Measurements from ENCODE around the gene PLEKHB2. TPM values are rescaled to one million over a fixed set of nuclear protein-coding genes. Genes with fewer than 3 reads are reported as not detected.

Gene PLEKHB2
- total and polyA plus RNA-seq, 2 of the 8 experiments (the other 6 are each of a cell fraction or from before 2014, with no cell fraction given), result 42.4 to 54.8 TPM

- FAIRE-seq, result no peak
- WGBS, 2 experiments (ENCODE audit: extremely low coverage in 1 of 2, insufficient coverage in 1 of 2, insufficient read length in 1 of 2, insufficient replicate concordance in 2 of 2, low coverage in 1 of 2, low lambda C conversion rate in 2 of 2, missing lambda C conversion rate in 1 of 2), result 76% methylated on average over 4 of the region's 4 CpGs; no CpG with 5 or more reads in 1 of the 2 experiments
- H4K91ac ChIP-seq (replicated peaks; ENCODE audit: insufficient read length, low read length), result no peak overlapping the region
- peaks cover 16 to 67% (median 39%) of the 10 kb centered on the region in 4 experiments; a peak in 7 of 8 replicates for H3K36me3 ChIP-seq (ENCODE audit: control insufficient read depth in 2 of 4, insufficient read depth in 4 of 4, low read length in 3 of 4)
- peaks cover 13% of the 10 kb centered on the region for H3K79me1 ChIP-seq (ENCODE audit: low read depth, low read length)
- CTCF ChIA-PET (ENCODE audit: partially characterized antibody), result interaction anchor here (0.6 kb wide), 1 partner anchor 345 kb away, joined by 3 read pairs; no protein-coding TSS in a partner anchor
- no peak overlapping the region for H2BK12ac ChIP-seq (ENCODE audit: low read depth, low read length)
- no peak overlapping the region for H3K4me3 ChIP-seq (ENCODE audit: extremely low read depth in 1 of 4, insufficient read depth in 2 of 4, low read depth in 3 of 4, low read length in 4 of 4)
- H3K27me3 ChIP-seq (replicated peaks in 1 of 4; ENCODE audit: control insufficient read depth in 3 of 4, extremely low read depth in 1 of 4, insufficient read depth in 3 of 4, low read length in 3 of 4), result no peaks in the 10 kb centered on the region
- no peak overlapping the region for H3K9ac ChIP-seq (replicated peaks in 1 of 4; ENCODE audit: extremely low read depth in 1 of 4, low read depth in 3 of 4, low read length in 3 of 4)
- H4K20me1 ChIP-seq (replicated peaks in 1 of 2; ENCODE audit: control insufficient read depth in 1 of 2, insufficient read depth in 2 of 2, low read length in 2 of 2), result peaks cover 15 to 27% of the 10 kb centered on the region in 2 experiments
- H3K9me3 ChIP-seq (ENCODE audit: insufficient read depth in 2 of 2, low read depth in 1 of 2, low read length in 1 of 2), result no peaks in the 10 kb centered on the region
- no peak overlapping the region for H3K14ac ChIP-seq (ENCODE audit: insufficient read length)
- H4K5ac ChIP-seq (ENCODE audit: insufficient read length, low read depth, low read length), result no peak overlapping the region
- no peak overlapping the region for H3K23ac ChIP-seq (ENCODE audit: insufficient read length)
- no peak overlapping the region for H2BK20ac ChIP-seq (ENCODE audit: low read length)
- 0 out of 2 replicates have a peak, but pooled peaks cover 2% of the 10 kb centered on the region for H3K23me2 ChIP-seq (ENCODE audit: low read depth, low read length)
- no peak overlapping the region for H3K18ac ChIP-seq (ENCODE audit: extremely low read depth, low read length)
- H4K8ac ChIP-seq (ENCODE audit: extremely low read depth, insufficient read depth, low read length), result no peak overlapping the region; the same call in 1 of the 2 replicates
- H3K56ac ChIP-seq (replicated peaks; ENCODE audit: insufficient read length, low read depth, low read length), result no peak overlapping the region
- no peak overlapping the region for H2AFZ ChIP-seq (ENCODE audit: low read length)
- peaks cover 0 to 13% (median 6%) of the 10 kb centered on the region in 4 experiments; a peak in 4 of 7 replicates for H3K4me1 ChIP-seq (replicated peaks in 1 of 4; ENCODE audit: control insufficient read depth in 3 of 4, insufficient read depth in 4 of 4, low read length in 3 of 4)
- H3K4ac ChIP-seq (replicated peaks; ENCODE audit: insufficient read length, low read depth, low read length), result no peak overlapping the region
- POLR2A ChIA-PET (ENCODE audit: partially characterized antibody), result interaction anchor here (1.0 to 5.9 kb wide), 3 partner anchors 10 to 21 kb away, joined by 4 to 34 read pairs (median 6); partner anchors contain the start of gene FAM168B
- DNase-seq (ENCODE audit: low read depth in 1 of 2, low spot score in 2 of 2), result no peak
- H2AK5ac ChIP-seq (ENCODE audit: low read depth, low read length), result no peak overlapping the region
- no peak overlapping the region for H2BK5ac ChIP-seq (ENCODE audit: low read depth, low read length)
- H3K79me2 ChIP-seq (ENCODE audit: control insufficient read depth in 1 of 2, insufficient read depth in 2 of 2, low read length in 2 of 2), result peaks cover 28 to 92% of the 10 kb centered on the region in 2 experiments
- no peak overlapping the region for H2BK120ac ChIP-seq (replicated peaks; ENCODE audit: low read depth, low read length)
- H2BK15ac ChIP-seq (ENCODE audit: low read length), result no peak overlapping the region
- H3K4me2 ChIP-seq (ENCODE audit: insufficient read depth in 1 of 2, low read depth in 2 of 2, low read length in 2 of 2), result 0 out of 4 replicates have a peak overlapping the region, but pooled peaks of 1 of the 2 experiments have one; percentile 16
- H3K27ac ChIP-seq (ENCODE audit: low read depth, low read length), result no peak overlapping the region
- no peak for TF ChIP-seq RNF2 (IDR thresholded peaks at IDR 0.05; ENCODE audit: borderline replicate concordance, low read depth, low read length, missing control alignments, poor library complexity, severe bottlenecking)
- no peak for TF ChIP-seq BACH1 (IDR thresholded peaks at IDR 0.05; ENCODE audit: low read length)
- TF ChIP-seq NANOG (IDR thresholded peaks at IDR 0.05; ENCODE audit: insufficient read depth, low read depth, low read length, poor library complexity, severe bottlenecking), result no peak
- no peak for TF ChIP-seq POLR2AphosphoS5 (IDR thresholded peaks at IDR 0.05; ENCODE audit: low read depth, low read length)
Observed at GRCh38 chr2:131081190-131081589, 23.9 kb upstream of the PLEKHB2 start.
